HG02610 (cell line): ENCODE measurements around the gene PLEKHA6.
"Not testable (repeated sequence)": the region's sequence is repeated elsewhere in the genome, so short reads cannot be mapped to it uniquely, and the experiment has no call there.

Experiments
- ATAC-seq: cut with Tn5 transposase; IDR thresholded peaks from one replicate; pipeline ENCODE4 v1.9.1; 2021; ENCODE audit warnings: mild to moderate bottlenecking, moderate library complexity; ENCODE audit not compliant: unreplicated experiment

Gene PLEKHA6

GRCh38 chr1:204314893-204315658 lies 44.7 kb downstream of the PLEKHA6 start:
- no peak for ATAC-seq

GRCh38 chr1:204314171-204314892 lies 45.4 kb downstream of the PLEKHA6 start:
- ATAC-seq: no peak

- no peak for ATAC-seq
These were observed 46.1 kb downstream of the PLEKHA6 start for GRCh38 chr1:204313675-204314074.

GRCh38 chr1:204310970-204311369 lies 48.8 kb downstream of the PLEKHA6 start:
- not testable (repeated sequence) for ATAC-seq

- ATAC-seq: no peak
These were observed 51.6 kb downstream of the PLEKHA6 start for GRCh38 chr1:204308023-204308628.

- ATAC-seq: no peak
These were observed 52.3 kb downstream of the PLEKHA6 start for GRCh38 chr1:204307334-204307883.

- ATAC-seq: no peak
These were observed 53.7 kb downstream of the PLEKHA6 start for GRCh38 chr1:204306076-204306475.

- ATAC-seq: no peak
These were observed 55.7 kb downstream of the PLEKHA6 start for GRCh38 chr1:204304067-204304466.

- no peak for ATAC-seq
These were observed 57.0 kb downstream of the PLEKHA6 start for GRCh38 chr1:204302769-204303168.

- ATAC-seq: no peak
These were observed 58.4 kb downstream of the PLEKHA6 start for GRCh38 chr1:204301171-204301957.

- ATAC-seq: no peak
These were observed 59.8 kb downstream of the PLEKHA6 start for GRCh38 chr1:204299814-204300365.

- no peak for ATAC-seq
These were observed 63.2 kb downstream of the PLEKHA6 start for GRCh38 chr1:204296431-204296988.

GRCh38 chr1:204295671-204296070 lies 64.1 kb downstream of the PLEKHA6 start:
- ATAC-seq: no peak

- no peak for ATAC-seq
These were observed 65.4 kb downstream of the PLEKHA6 start for GRCh38 chr1:204294357-204294756.

- ATAC-seq: no peak
These were observed 66.0 kb downstream of the PLEKHA6 start for GRCh38 chr1:204293605-204294337.

- no peak for ATAC-seq
These were observed 67.0 kb downstream of the PLEKHA6 start for GRCh38 chr1:204292740-204293139.

- no peak for ATAC-seq
These were observed 70.4 kb downstream of the PLEKHA6 start for GRCh38 chr1:204289280-204289679.

GRCh38 chr1:204288021-204288588 lies 71.6 kb downstream of the PLEKHA6 start:
- ATAC-seq: no peak

- ATAC-seq: no peak
These were observed 72.2 kb downstream of the PLEKHA6 start for GRCh38 chr1:204287466-204287891.
